ENCODE measurements around the gene KRT1.

KRT1 gene

DNA sequence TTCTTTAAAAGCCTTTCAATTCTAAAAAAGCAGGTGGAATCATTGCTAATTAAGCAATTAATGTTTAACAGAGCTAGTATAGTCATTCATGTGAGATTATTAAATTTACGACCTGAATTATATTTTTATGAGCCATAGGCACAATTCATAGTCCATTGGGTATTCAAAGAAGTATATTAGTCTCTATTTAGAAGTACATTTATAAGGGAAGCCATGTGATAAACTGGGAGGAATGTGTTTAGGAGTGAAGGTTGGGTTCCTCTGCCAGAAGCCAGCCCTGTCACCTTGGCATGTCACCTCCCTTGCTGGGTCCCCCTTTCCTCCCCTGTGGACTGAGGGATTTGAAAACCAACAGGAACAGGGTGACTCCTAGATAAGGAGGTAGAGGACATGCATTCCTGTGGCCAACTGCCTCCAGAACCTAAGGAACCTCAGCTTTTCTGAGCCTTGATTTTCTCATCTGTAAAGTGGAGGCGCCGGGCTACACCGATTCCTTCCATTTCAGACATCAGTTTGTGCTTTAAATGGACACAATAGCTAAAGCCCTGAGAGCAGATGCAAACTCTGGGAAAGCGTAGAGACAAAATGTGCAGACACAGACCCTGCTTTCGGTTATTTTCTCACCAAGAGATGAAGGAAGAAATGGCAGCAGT is 22.8 kb downstream of the KRT1 start:
- no peak for DNase-seq (ENCODE audit: extremely low read depth, insufficient read length)
- Histone ChIP-seq H3K36me3 (ENCODE audit: control insufficient read depth, insufficient read depth, low read length) (no peaks in the 10 kb centered on the region), H3K4me3 (replicated peaks; ENCODE audit: low read depth, low read length) (no peak overlapping the region), H3K27me3 (replicated peaks; ENCODE audit: control insufficient read depth, insufficient read depth, low read length) (peaks cover 1% of the 10 kb centered on the region)
- TF ChIP-seq CTCF (IDR thresholded peaks at IDR 0.05; ENCODE audit: insufficient read depth, low read length, poor library complexity, severe bottlenecking), result no peak

GRCh38 chr12:52656616-52657015 is 23.6 kb downstream of the KRT1 start:
- no peak overlapping the region for H3K4me3 ChIP-seq (replicated peaks; ENCODE audit: low read depth, low read length)
- no peaks in the 10 kb centered on the region for H3K36me3 ChIP-seq (ENCODE audit: control insufficient read depth, insufficient read depth, low read length)
- no peak for TF ChIP-seq CTCF (IDR thresholded peaks at IDR 0.05; ENCODE audit: insufficient read depth, low read length, poor library complexity, severe bottlenecking)
- no peak for DNase-seq (ENCODE audit: extremely low read depth, insufficient read length)
- H3K27me3 ChIP-seq (replicated peaks; ENCODE audit: control insufficient read depth, insufficient read depth, low read length), result peaks cover 1% of the 10 kb centered on the region

GRCh38 chr12:52655720-52656124 is 24.5 kb downstream of the KRT1 start:
- H3K36me3 ChIP-seq (ENCODE audit: control insufficient read depth, insufficient read depth, low read length), result no peaks in the 10 kb centered on the region
- H3K27me3 ChIP-seq (replicated peaks; ENCODE audit: control insufficient read depth, insufficient read depth, low read length), result peaks cover 1% of the 10 kb centered on the region
- H3K4me3 ChIP-seq (replicated peaks; ENCODE audit: low read depth, low read length), result no peak overlapping the region
- no peak for DNase-seq (ENCODE audit: extremely low read depth, insufficient read length)
- TF ChIP-seq CTCF (IDR thresholded peaks at IDR 0.05; ENCODE audit: insufficient read depth, low read length, poor library complexity, severe bottlenecking), result no peak

DNA sequence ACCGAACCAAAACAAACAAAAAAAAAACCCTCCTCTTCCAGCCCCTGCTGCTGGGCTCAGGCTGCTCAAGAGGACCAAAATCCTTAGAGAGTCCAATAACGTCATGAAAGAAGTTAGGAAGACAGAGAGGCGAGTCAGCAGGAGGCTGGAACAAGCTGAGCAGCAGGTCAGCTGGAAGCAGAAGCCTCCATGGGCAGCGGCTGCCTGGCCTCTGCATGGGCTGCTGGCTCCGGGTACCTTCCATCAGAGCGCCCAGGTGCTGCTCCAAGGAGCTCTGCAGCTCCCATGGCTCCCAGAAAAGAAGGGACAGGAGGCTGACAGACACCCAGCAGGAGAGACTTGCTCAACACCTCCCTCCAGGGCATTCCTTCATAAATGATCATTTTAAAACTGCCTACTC is 25.0 kb downstream of the KRT1 start:
- no peak for DNase-seq (ENCODE audit: extremely low read depth, insufficient read length)
- TF ChIP-seq CTCF (IDR thresholded peaks at IDR 0.05; ENCODE audit: insufficient read depth, low read length, poor library complexity, severe bottlenecking), result no peak
- H3K36me3 ChIP-seq (ENCODE audit: control insufficient read depth, insufficient read depth, low read length), result no peaks in the 10 kb centered on the region
- peaks cover 1% of the 10 kb centered on the region for H3K27me3 ChIP-seq (replicated peaks; ENCODE audit: control insufficient read depth, insufficient read depth, low read length)
- H3K4me3 ChIP-seq (replicated peaks; ENCODE audit: low read depth, low read length), result no peak overlapping the region

DNA sequence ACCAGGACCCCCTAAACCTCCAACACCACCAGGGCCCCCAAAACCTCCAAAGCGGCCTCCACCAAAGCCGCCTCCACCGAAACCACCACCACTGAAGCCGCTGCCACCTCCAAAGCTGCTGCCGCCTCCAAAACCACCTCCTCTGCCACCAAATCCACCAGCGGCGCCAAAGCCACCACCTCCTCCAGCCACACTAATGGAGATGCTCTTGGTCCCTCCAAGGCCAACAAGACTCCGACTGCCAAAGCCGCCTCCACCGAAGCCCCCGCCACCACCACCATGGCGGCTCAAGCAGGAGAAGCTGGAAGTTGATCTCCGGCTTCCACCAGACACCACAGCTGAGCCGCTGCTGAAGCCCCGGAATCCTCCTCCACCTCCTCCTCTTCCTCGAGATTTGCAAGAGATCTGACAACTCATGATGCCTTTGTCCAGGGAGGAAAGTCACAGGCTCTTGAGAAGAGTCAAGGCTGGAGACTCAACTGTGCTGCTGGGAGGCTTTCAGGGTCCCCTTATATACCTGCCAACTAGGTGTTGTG is 28.4 kb downstream of the KRT1 start, which contains the start of gene KRT2:
Gene KRT2, minus strand, starts transcription at position 486 of the 536 bp plus-strand sequence. Its CDS starts 69 bp downstream, at position 417.
- no peaks in the 10 kb centered on the region; the same call in none of the 2 replicates for H3K27me3 ChIP-seq (replicated peaks; ENCODE audit: control insufficient read depth, insufficient read depth, low read length)
- H3K36me3 ChIP-seq (ENCODE audit: control insufficient read depth, insufficient read depth, low read length), result no peaks in the 10 kb centered on the region
- no peak for TF ChIP-seq CTCF (IDR thresholded peaks at IDR 0.05; ENCODE audit: insufficient read depth, low read length, poor library complexity, severe bottlenecking)
- DNase-seq (ENCODE audit: extremely low read depth, insufficient read length), result no peak
- H3K4me3 ChIP-seq (replicated peaks; ENCODE audit: low read depth, low read length), result no peak within 1 kb of the TSS
